Loucy (cell line): ENCODE data around the gene FAM168B.

Source experiments
- EZH2phosphoT487 ChIP-seq: fragments of 200-600 bp; IDR thresholded peaks from 2 replicates; pipeline ENCODE4 v1.6.1; 2018; ENCODE audit warnings: antibody characterized with exemption, mild to moderate bottlenecking, moderate library complexity, borderline replicate concordance
- TF ChIP-seq, protein P1 (sequence below): fragments of 200-600 bp; sonication (generic); conservative IDR thresholded peaks from 2 replicates; pipeline ENCODE4 v1.5.1; 2014; ENCODE audit warnings: mild to moderate bottlenecking, antibody characterized with exemption, low read length

DNA sequence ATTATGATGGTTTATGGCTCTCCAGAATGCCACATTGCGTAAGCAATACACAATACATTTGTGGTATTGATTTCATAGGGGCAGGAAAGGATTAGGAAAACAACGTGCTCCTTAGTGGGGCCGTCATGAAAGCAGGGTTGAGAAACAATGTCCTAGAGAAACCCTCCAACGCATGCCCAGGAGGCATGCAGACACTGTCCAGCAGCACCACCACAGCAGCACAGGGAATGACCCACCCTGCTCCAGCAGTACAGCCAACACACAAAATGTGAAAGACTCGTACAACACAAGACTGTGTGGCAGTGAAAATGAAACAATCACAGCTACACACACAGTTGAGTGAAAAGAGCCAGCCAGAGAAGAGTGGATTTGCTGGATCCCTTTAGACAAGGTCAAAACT lies 66.3 kb downstream of the FAM168B start:
- TF ChIP-seq, protein P1, sequence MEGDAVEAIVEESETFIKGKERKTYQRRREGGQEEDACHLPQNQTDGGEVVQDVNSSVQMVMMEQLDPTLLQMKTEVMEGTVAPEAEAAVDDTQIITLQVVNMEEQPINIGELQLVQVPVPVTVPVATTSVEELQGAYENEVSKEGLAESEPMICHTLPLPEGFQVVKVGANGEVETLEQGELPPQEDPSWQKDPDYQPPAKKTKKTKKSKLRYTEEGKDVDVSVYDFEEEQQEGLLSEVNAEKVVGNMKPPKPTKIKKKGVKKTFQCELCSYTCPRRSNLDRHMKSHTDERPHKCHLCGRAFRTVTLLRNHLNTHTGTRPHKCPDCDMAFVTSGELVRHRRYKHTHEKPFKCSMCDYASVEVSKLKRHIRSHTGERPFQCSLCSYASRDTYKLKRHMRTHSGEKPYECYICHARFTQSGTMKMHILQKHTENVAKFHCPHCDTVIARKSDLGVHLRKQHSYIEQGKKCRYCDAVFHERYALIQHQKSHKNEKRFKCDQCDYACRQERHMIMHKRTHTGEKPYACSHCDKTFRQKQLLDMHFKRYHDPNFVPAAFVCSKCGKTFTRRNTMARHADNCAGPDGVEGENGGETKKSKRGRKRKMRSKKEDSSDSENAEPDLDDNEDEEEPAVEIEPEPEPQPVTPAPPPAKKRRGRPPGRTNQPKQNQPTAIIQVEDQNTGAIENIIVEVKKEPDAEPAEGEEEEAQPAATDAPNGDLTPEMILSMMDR = no peak
- no peak for TF ChIP-seq EZH2phosphoT487
